Measurements from ENCODE around the gene WDFY4. TPM values are rescaled to one million over a fixed set of nuclear protein-coding genes. Genes with fewer than 3 reads are reported as not detected.

WDFY4 gene
- total RNA-seq, 2 experiments from 2014 or later: 0.90 to 1.1 TPM

DNA sequence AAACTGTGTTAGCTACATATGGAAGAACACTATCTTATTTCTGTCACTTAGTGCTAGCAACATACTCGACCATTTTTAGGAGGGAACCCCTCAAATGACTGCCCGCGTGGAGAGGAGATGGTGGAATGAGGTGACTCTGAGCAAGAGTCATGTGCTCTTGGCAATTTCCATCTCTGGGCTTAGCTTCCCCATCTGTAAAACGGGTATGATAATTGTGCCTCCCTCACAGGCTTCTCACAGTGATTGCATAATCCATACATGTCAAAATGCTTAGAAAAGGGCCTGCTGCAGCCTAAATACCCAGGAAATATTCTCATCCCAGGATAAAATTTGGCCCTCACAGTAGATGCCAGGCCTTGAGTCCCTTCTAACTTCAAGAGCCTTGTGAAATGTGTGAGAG, 86.6 kb downstream of the WDFY4 start:
- ChIA-PET CTCF (no interaction called here), POLR2A (no interaction called here)
- no peaks in the 10 kb centered on the region for H3K4me1 Mint-ChIP-seq (ENCODE audit: low read depth)
- H3K27me3 Mint-ChIP-seq: no peaks in the 10 kb centered on the region
- ATAC-seq: no peak
- TF ChIP-seq, protein P1, sequence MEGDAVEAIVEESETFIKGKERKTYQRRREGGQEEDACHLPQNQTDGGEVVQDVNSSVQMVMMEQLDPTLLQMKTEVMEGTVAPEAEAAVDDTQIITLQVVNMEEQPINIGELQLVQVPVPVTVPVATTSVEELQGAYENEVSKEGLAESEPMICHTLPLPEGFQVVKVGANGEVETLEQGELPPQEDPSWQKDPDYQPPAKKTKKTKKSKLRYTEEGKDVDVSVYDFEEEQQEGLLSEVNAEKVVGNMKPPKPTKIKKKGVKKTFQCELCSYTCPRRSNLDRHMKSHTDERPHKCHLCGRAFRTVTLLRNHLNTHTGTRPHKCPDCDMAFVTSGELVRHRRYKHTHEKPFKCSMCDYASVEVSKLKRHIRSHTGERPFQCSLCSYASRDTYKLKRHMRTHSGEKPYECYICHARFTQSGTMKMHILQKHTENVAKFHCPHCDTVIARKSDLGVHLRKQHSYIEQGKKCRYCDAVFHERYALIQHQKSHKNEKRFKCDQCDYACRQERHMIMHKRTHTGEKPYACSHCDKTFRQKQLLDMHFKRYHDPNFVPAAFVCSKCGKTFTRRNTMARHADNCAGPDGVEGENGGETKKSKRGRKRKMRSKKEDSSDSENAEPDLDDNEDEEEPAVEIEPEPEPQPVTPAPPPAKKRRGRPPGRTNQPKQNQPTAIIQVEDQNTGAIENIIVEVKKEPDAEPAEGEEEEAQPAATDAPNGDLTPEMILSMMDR (IDR thresholded peaks at IDR 0.05): no peak
- H3K4me3 Mint-ChIP-seq: no peak overlapping the region
- intact Hi-C loops (cut with micrococcal nuclease): no loop called here
- no peaks in the 10 kb centered on the region for H3K36me3 Mint-ChIP-seq (ENCODE audit: low read depth)
- H3K9me3 Mint-ChIP-seq: no peaks in the 10 kb centered on the region
- H3K27ac Mint-ChIP-seq: no peak overlapping the region
- DNase-seq: no peak

DNA sequence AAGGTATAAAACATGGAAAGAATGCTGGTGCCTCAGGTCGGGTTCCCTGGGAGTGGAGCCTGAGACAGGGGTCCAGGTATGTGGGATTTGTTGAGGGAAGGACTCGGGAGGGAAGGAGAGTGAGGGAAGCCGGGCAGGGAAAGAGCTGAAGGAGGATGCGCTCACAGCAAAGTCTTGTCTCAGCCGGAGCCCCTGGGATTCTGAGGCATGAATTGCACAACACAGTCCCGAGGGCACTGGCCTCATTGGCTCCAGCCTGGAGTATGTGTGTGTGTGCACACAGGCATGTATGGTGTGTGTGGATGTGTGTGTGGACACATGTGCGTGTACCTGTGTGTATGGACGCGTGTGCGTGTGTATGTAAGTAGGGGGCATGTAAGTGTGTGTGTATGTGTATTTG, 87.4 kb downstream of the WDFY4 start:
- no peak overlapping the region for H3K4me3 Mint-ChIP-seq
- ChIA-PET POLR2A (no interaction called here), CTCF (no interaction called here)
- DNase-seq (no peak), ATAC-seq (no peak)
- H3K27me3 Mint-ChIP-seq: no peaks in the 10 kb centered on the region
- H3K4me1 Mint-ChIP-seq (ENCODE audit: low read depth): no peaks in the 10 kb centered on the region
- TF ChIP-seq, protein P1 (IDR thresholded peaks at IDR 0.05): no peak
- no peak overlapping the region for H3K27ac Mint-ChIP-seq
- H3K9me3 Mint-ChIP-seq: no peaks in the 10 kb centered on the region
- intact Hi-C loops (cut with micrococcal nuclease): no loop called here
- H3K36me3 Mint-ChIP-seq (ENCODE audit: low read depth): no peaks in the 10 kb centered on the region

DNA sequence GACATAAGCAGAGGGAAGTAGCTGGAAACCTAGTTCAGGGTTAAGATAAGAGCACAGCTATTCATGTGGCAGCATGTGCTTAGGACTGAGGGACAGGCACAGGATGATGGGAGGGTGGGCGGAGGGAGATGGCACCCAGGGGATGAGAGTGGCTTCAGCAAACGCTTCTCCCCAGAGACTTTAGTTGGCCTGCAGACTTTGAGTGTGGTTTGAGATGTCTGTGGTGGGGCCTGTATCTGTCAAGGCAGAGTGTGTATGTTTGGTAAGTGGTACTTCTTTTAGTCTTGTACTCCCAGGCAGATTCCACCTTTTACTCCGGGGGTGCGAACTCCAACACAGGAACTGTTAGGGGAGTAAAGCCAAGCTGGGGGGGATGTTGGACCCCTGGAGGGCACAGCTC, 88.9 kb downstream of the WDFY4 start:
- Mint-ChIP-seq H3K9me3 (no peaks in the 10 kb centered on the region), H3K27ac (no peak overlapping the region), H3K4me1 (ENCODE audit: low read depth) (no peaks in the 10 kb centered on the region), H3K4me3 (no peak overlapping the region), H3K36me3 (ENCODE audit: low read depth) (no peaks in the 10 kb centered on the region), H3K27me3 (no peaks in the 10 kb centered on the region)
- CTCF ChIA-PET: no interaction called here
- intact Hi-C loops (cut with micrococcal nuclease): no loop called here
- TF ChIP-seq, protein P1 (IDR thresholded peaks at IDR 0.05): no peak
- no peak for DNase-seq
- ATAC-seq: no peak
- POLR2A ChIA-PET: no interaction called here

DNA sequence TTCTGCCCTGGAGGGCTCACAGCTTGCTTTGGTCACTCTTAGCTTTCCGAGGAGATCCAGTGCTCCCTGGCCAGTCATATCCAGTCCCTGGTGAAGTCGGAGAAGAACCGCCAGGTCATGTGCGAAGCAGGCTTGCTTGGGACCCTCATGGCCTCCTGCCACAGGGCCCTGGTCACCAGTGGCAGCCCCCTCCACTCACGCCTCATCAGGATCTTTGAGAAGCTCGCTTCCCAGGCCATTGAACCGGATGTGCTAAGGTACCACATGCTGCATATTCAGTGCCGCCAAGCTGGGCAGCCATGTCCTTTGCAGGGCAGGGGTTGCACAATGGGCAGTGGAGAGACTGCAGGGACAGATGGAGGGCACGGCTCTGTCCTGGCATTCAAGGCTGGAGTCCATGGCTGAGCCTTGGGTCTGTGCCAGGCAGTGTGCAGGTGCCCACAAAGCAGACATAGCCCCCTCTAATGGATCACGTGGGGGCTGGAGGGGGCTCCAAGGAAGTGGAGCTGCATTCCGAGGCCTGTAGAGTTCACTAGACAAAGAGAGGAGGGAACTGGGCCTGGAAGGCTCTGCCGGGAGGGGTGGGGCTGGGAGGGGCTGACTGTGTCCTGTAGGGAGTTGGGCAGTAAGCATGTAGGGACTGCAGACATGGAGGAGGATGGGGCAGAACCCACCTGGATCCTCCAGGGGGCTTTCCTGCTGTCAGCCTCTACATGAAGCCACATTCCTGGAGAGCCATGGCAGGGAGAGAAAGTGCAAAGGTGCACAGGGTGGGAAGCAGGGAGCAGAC, 89.9 kb downstream of the WDFY4 start:
- ChIA-PET CTCF (no interaction called here), POLR2A (no interaction called here)
- no peaks in the 10 kb centered on the region for H3K9me3 Mint-ChIP-seq
- ATAC-seq (no peak), DNase-seq (no peak)
- H3K27ac Mint-ChIP-seq: no peak overlapping the region
- TF ChIP-seq, protein P1 (IDR thresholded peaks at IDR 0.05): no peak
- no peak overlapping the region for H3K4me3 Mint-ChIP-seq
- no peaks in the 10 kb centered on the region for H3K4me1 Mint-ChIP-seq (ENCODE audit: low read depth)
- H3K36me3 Mint-ChIP-seq (ENCODE audit: low read depth): no peaks in the 10 kb centered on the region
- intact Hi-C loops (cut with micrococcal nuclease): no loop called here
- H3K27me3 Mint-ChIP-seq: no peaks in the 10 kb centered on the region

DNA sequence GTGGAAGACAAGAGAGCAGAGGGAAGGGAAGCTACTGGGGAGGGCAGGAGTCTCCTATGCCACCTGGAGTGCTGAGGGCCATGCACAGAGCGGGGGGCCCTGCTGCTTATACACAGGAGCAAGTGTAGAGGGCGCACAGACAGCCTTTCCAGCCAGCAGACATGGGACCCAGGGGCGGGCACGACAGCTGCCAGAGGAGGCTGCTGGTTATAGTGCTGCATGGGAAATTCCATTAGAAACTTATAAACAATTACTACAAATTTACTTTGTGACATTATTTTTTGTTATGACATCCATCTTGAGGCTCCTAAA, 90.5 kb downstream of the WDFY4 start:
- no peaks in the 10 kb centered on the region for H3K4me1 Mint-ChIP-seq (ENCODE audit: low read depth)
- H3K9me3 Mint-ChIP-seq: no peaks in the 10 kb centered on the region
- DNase-seq: no peak
- H3K4me3 Mint-ChIP-seq: no peak overlapping the region
- CTCF ChIA-PET: no interaction called here
- POLR2A ChIA-PET: no interaction called here
- TF ChIP-seq, protein P1 (IDR thresholded peaks at IDR 0.05): no peak
- no peaks in the 10 kb centered on the region for H3K27me3 Mint-ChIP-seq
- ATAC-seq: no peak
- no peaks in the 10 kb centered on the region for H3K36me3 Mint-ChIP-seq (ENCODE audit: low read depth)
- H3K27ac Mint-ChIP-seq: no peak overlapping the region
- intact Hi-C loops (cut with micrococcal nuclease): no loop called here

Measured in activated CD8-positive, alpha-beta T cell treated with anti-CD3 and anti-CD28 coated beads for 36 hours (primary cell).